ENCODE measurements around the gene ZNF263. TPM values are rescaled to one million over a fixed set of nuclear protein-coding genes. Genes with fewer than 3 reads are reported as not detected.

Gene ZNF263
- total RNA-seq, 1 donor from 2014 or later: 55.4 TPM

- no peak for DNase-seq
These were observed 44.8 kb downstream of the ZNF263 start for GRCh38 chr16:3328104-3328503.

- DNase-seq: no peak
These were observed 45.4 kb downstream of the ZNF263 start for GRCh38 chr16:3328643-3329042.

Other genes with a start within 250 kb of the ZNF263 start
- gene BICDL2, start 246.5 kb upstream of the ZNF263 start, total RNA-seq: not detected
- 0.62 TPM for gene MMP25, start 236.9 kb upstream of the ZNF263 start, total RNA-seq
- 1.1 TPM for gene IL32, start 217.9 kb upstream of the ZNF263 start, total RNA-seq
- gene ZSCAN10, start 184.2 kb upstream of the ZNF263 start, total RNA-seq: not detected
- gene ZNF205, start 170.9 kb upstream of the ZNF263 start, total RNA-seq: 18.9 TPM
- gene ZNF213, start 148.5 kb upstream of the ZNF263 start, total RNA-seq: 8.3 TPM
- 0.78 TPM for gene OR1F1, start 95.3 kb upstream of the ZNF263 start, total RNA-seq
- 17.9 TPM for gene ZNF200, start 48.3 kb upstream of the ZNF263 start, total RNA-seq
- gene MEFV, start 26.9 kb upstream of the ZNF263 start, total RNA-seq: 0.47 TPM
- 26.4 TPM for gene TIGD7, start 21.9 kb downstream of the ZNF263 start, total RNA-seq
- 35.4 TPM for gene ZNF75A, start 22.0 kb downstream of the ZNF263 start, total RNA-seq
- 0.62 TPM for gene OR2C1, start 72.4 kb downstream of the ZNF263 start, total RNA-seq
- 10.5 TPM for gene ZSCAN32, start 117.5 kb downstream of the ZNF263 start, total RNA-seq
- gene ZNF174, start 117.7 kb downstream of the ZNF263 start, total RNA-seq: 8.0 TPM
- 4.4 TPM for gene ZNF597, start 160.0 kb downstream of the ZNF263 start, total RNA-seq
- gene NAA60, start 160.2 kb downstream of the ZNF263 start, total RNA-seq: 12.2 TPM
- not detected for gene C16orf90, start 212.0 kb downstream of the ZNF263 start, total RNA-seq
- gene CLUAP1, start 217.5 kb downstream of the ZNF263 start, total RNA-seq: 38.4 TPM

Data from occipital lobe (tissue), 2 donors.